HG02623 (cell line): Measurements from ENCODE around the gene RTL10.

Experiments
- ATAC-seq: cut with Tn5 transposase; IDR thresholded peaks from one replicate; pipeline ENCODE4 v1.9.1; 2021; ENCODE audit warnings: moderate library complexity; ENCODE audit not compliant: unreplicated experiment

Gene RTL10

GRCh38 chr22:19826619-19826950, 28.1 kb downstream of the RTL10 start:
- ATAC-seq, result no peak

GRCh38 chr22:19825904-19826618, 28.6 kb downstream of the RTL10 start:
- no peak for ATAC-seq

GRCh38 chr22:19824926-19825339, 29.7 kb downstream of the RTL10 start:
- no peak for ATAC-seq

- ATAC-seq, result no peak
These were observed 30.3 kb downstream of the RTL10 start for GRCh38 chr22:19824212-19824925.

- ATAC-seq, result no peak
These were observed 30.8 kb downstream of the RTL10 start for GRCh38 chr22:19823902-19824211.

GRCh38 chr22:19823191-19823901, 31.3 kb downstream of the RTL10 start:
- ATAC-seq, result no peak

GRCh38 chr22:19822301-19823117, 32.2 kb downstream of the RTL10 start:
- no peak for ATAC-seq

- ATAC-seq, result no peak
These were observed 33.0 kb downstream of the RTL10 start for GRCh38 chr22:19821523-19822300.

GRCh38 chr22:19820880-19821522, 33.7 kb downstream of the RTL10 start:
- no peak for ATAC-seq

- ATAC-seq, result no peak
These were observed 34.5 kb downstream of the RTL10 start for GRCh38 chr22:19819911-19820879.

- ATAC-seq, result no peak
These were observed 35.3 kb downstream of the RTL10 start for GRCh38 chr22:19819208-19819910.

GRCh38 chr22:19818324-19819207, 36.1 kb downstream of the RTL10 start:
- ATAC-seq, result no peak

GRCh38 chr22:19816372-19817119, 38.1 kb downstream of the RTL10 start:
- no peak for ATAC-seq

GRCh38 chr22:19815823-19816290, 38.8 kb downstream of the RTL10 start:
- ATAC-seq, result no peak

GRCh38 chr22:19815093-19815822, 39.4 kb downstream of the RTL10 start:
- no peak for ATAC-seq

- no peak for ATAC-seq
These were observed 40.2 kb downstream of the RTL10 start for GRCh38 chr22:19814428-19814827.
